Endothelial cell (in vitro differentiated cells): ENCODE data around the gene PRKG1. TPM values are rescaled to one million over a fixed set of nuclear protein-coding genes. Genes with fewer than 3 reads are reported as not detected.

Experiments
- DNase-seq: peaks from one replicate; pipeline ENCODE4 v3.0.0; 2021; ENCODE audit warnings: low spot score
- H3K27ac Mint-ChIP-seq: one replicate; pipeline ENCODE4 v1.8.0; 2021; ENCODE audit warnings: mixed read lengths, inconsistent platforms; ENCODE audit not compliant: unreplicated experiment
- H3K27me3 Mint-ChIP-seq: one replicate; pipeline ENCODE4 v1.8.0; 2021; ENCODE audit warnings: mild to moderate bottlenecking, moderate library complexity, mixed read lengths, inconsistent platforms; ENCODE audit not compliant: unreplicated experiment
- H3K36me3 Mint-ChIP-seq: one replicate; pipeline ENCODE4 v1.8.0; 2021; ENCODE audit warnings: mild to moderate bottlenecking, low read depth, mixed read lengths, inconsistent platforms; ENCODE audit not compliant: unreplicated experiment
- H3K4me1 Mint-ChIP-seq: one replicate; pipeline ENCODE4 v1.8.0; 2021; ENCODE audit warnings: mild to moderate bottlenecking, mixed read lengths, inconsistent platforms; ENCODE audit not compliant: unreplicated experiment
- H3K4me3 Mint-ChIP-seq: one replicate; pipeline ENCODE4 v1.8.0; 2021; ENCODE audit warnings: mild to moderate bottlenecking, mixed read lengths, inconsistent platforms; ENCODE audit not compliant: unreplicated experiment
- H3K9me3 Mint-ChIP-seq: one replicate; pipeline ENCODE4 v1.8.0; 2021; ENCODE audit warnings: mixed read lengths, inconsistent platforms; ENCODE audit not compliant: unreplicated experiment
- CTCF ChIP-seq: fragments of 200-600 bp; sonication (generic); IDR thresholded peaks from one replicate; pipeline ENCODE4 v1.5.0; 2021; ENCODE audit warnings: antibody characterized with exemption; ENCODE audit not compliant: unreplicated experiment
- total RNA-seq: library from RNA; stranded (reverse); fragmentation: NEBNext Ultra II Directional; extraction: Animal tissue kit (Norgen Biotek cat#: 25700); gene quantifications from one replicate; pipeline ENCODE4 v1.2.1, GENCODE V29; 2021; ENCODE audit not compliant: unreplicated experiment

The PRKG1 gene
- total RNA-seq, 1 donor from 2014 or later, result 10.7 TPM

- Mint-ChIP-seq H3K4me3 (no peak overlapping the region), H3K27me3 (no peaks in the 10 kb centered on the region), H3K9me3 (no peaks in the 10 kb centered on the region), H3K4me1 (no peaks in the 10 kb centered on the region), H3K36me3 (no peaks in the 10 kb centered on the region), H3K27ac (no peak overlapping the region)
- TF ChIP-seq CTCF, result no peak
- DNase-seq, result no peak
Measured at GRCh38 chr10:52074505-52075026, 1000.3 kb downstream of the PRKG1 start.

GRCh38 chr10:52077814-52078213 lies 1003.5 kb downstream of the PRKG1 start:
- Mint-ChIP-seq H3K27me3 (no peaks in the 10 kb centered on the region), H3K27ac (no peak overlapping the region), H3K36me3 (no peaks in the 10 kb centered on the region), H3K4me3 (no peak overlapping the region), H3K9me3 (no peaks in the 10 kb centered on the region), H3K4me1 (no peaks in the 10 kb centered on the region)
- no peak for TF ChIP-seq CTCF
- DNase-seq, result no peak

GRCh38 chr10:52078397-52078937 lies 1004.2 kb downstream of the PRKG1 start:
- no peak for TF ChIP-seq CTCF
- DNase-seq, result no peak
- no peaks in the 10 kb centered on the region for H3K27me3 Mint-ChIP-seq
- no peak overlapping the region for H3K27ac Mint-ChIP-seq
- no peaks in the 10 kb centered on the region for H3K4me1 Mint-ChIP-seq
- no peaks in the 10 kb centered on the region for H3K9me3 Mint-ChIP-seq
- no peak overlapping the region for H3K4me3 Mint-ChIP-seq
- H3K36me3 Mint-ChIP-seq, result no peaks in the 10 kb centered on the region

GRCh38 chr10:52082307-52082706 lies 1008.0 kb downstream of the PRKG1 start:
- no peaks in the 10 kb centered on the region for H3K27me3 Mint-ChIP-seq

More at GRCh38 chr10:52082307-52082706, 1008.0 kb downstream of the PRKG1 start:
- Mint-ChIP-seq H3K27ac (no peak overlapping the region), H3K4me1 (no peaks in the 10 kb centered on the region), H3K4me3 (no peak overlapping the region), H3K9me3 (no peaks in the 10 kb centered on the region), H3K36me3 (no peaks in the 10 kb centered on the region)
- TF ChIP-seq CTCF, result no peak
- no peak for DNase-seq
